Activated T-helper 1 cell treated with Interleukin-2 at 50 U/mL for 16 hours (primary cell): ENCODE measurements around the gene MAP3K8.
A peak's percentile ranks its signal among the peaks of the same experiment; 100 is the strongest.
"Not testable (repeated sequence)": the region's sequence is repeated elsewhere in the genome, so short reads cannot be mapped to it uniquely, and the experiment has no call there.

Experiments used
- DNase-seq: peaks from one replicate; pipeline ENCODE4 v3.0.0-alpha.2; 2020; ENCODE audit warnings: low read depth

MAP3K8 gene

GRCh38 chr10:30422981-30423654, 10.9 kb upstream of the MAP3K8 start:
- DNase-seq = no peak

GRCh38 chr10:30423655-30424275, 10.2 kb upstream of the MAP3K8 start:
- not testable (repeated sequence) for DNase-seq

- no peak for DNase-seq
Observed at GRCh38 chr10:30425336-30426075, 8.5 kb upstream of the MAP3K8 start.

GRCh38 chr10:30430544-30431298, 3.3 kb upstream of the MAP3K8 start:
- DNase-seq = no peak

GRCh38 chr10:30431435-30431911, 2.5 kb upstream of the MAP3K8 start:
- DNase-seq = no peak

- DNase-seq = no peak
Observed at GRCh38 chr10:30432622-30433305, 1.2 kb upstream of the MAP3K8 start.

GRCh38 chr10:30433306-30433729, 666 bp upstream of the MAP3K8 start:
- DNase-seq = no peak

- peak; percentile 41 for DNase-seq
Observed at GRCh38 chr10:30434273-30435072, 489 bp downstream of the MAP3K8 start.

GRCh38 chr10:30435073-30435422, 1.1 kb downstream of the MAP3K8 start:
- DNase-seq = no peak

- not testable (repeated sequence) for DNase-seq
Observed at GRCh38 chr10:30435499-30436167, 1.6 kb downstream of the MAP3K8 start.

- DNase-seq = no peak
Observed at GRCh38 chr10:30436191-30436611, 2.2 kb downstream of the MAP3K8 start.

- no peak for DNase-seq
Observed at GRCh38 chr10:30436671-30437030, 2.7 kb downstream of the MAP3K8 start.

- no peak for DNase-seq
Observed at GRCh38 chr10:30437031-30437841, 3.3 kb downstream of the MAP3K8 start.

GRCh38 chr10:30438021-30438850, 4.3 kb downstream of the MAP3K8 start:
- no peak for DNase-seq

- DNase-seq = no peak
Observed at GRCh38 chr10:30439931-30440330, 5.9 kb downstream of the MAP3K8 start.

GRCh38 chr10:30442019-30442606, 8.1 kb downstream of the MAP3K8 start:
- no peak for DNase-seq

- no peak for DNase-seq
Observed at GRCh38 chr10:30443049-30443448, 9.1 kb downstream of the MAP3K8 start.

- DNase-seq = no peak
Observed at GRCh38 chr10:30445711-30446110, 11.7 kb downstream of the MAP3K8 start.
